H9 (cell line): ENCODE data around the gene PIBF1. TPM values are rescaled to one million over a fixed set of nuclear protein-coding genes. Genes with fewer than 3 reads are reported as not detected.

ENCODE experiments used
- DNase-seq: peaks from one replicate; pipeline ENCODE4 v3.0.0-alpha.2; 2017
- H2AFZ ChIP-seq: one replicate; pipeline ENCODE4 v1.6.1; 2013; ENCODE audit warnings: mild to moderate bottlenecking, low read length, control low read depth, moderate library complexity
- H2AK5ac ChIP-seq: 2 replicates; pipeline ENCODE4 v1.6.1; 2013; ENCODE audit warnings: low read length, control low read depth, mixed read lengths; ENCODE audit not compliant: insufficient read length
- H2BK120ac ChIP-seq: one replicate; pipeline ENCODE4 v1.6.1; 2013; ENCODE audit warnings: low read depth, mild to moderate bottlenecking, low read length, control low read depth, inconsistent platforms; ENCODE audit not compliant: poor library complexity, severe bottlenecking
- H2BK12ac ChIP-seq: 2 replicates; pipeline ENCODE4 v1.6.1; 2013; ENCODE audit warnings: low read length, control low read depth, mixed read lengths, low read depth; ENCODE audit not compliant: insufficient read length
- H2BK15ac ChIP-seq: 2 replicates; pipeline ENCODE4 v1.6.1; 2013; ENCODE audit warnings: low read depth, low read length, control low read depth
- H2BK20ac ChIP-seq: one replicate; pipeline ENCODE4 v1.6.1; 2013; ENCODE audit warnings: low read depth, mild to moderate bottlenecking, low read length, control low read depth, inconsistent platforms; ENCODE audit not compliant: poor library complexity, severe bottlenecking
- H2BK5ac ChIP-seq: 2 replicates; pipeline ENCODE4 v1.6.1; 2013; ENCODE audit warnings: low read length, control low read depth, mixed read lengths; ENCODE audit not compliant: insufficient read length
- H3K14ac ChIP-seq: 2 replicates; pipeline ENCODE4 v1.6.1; 2013; ENCODE audit warnings: low read length, control low read depth; ENCODE audit not compliant: insufficient read depth
- H3K18ac ChIP-seq: 2 replicates; pipeline ENCODE4 v1.6.1; 2013; ENCODE audit warnings: low read depth, mild to moderate bottlenecking, mixed read lengths, low read length, control low read depth; ENCODE audit not compliant: insufficient read length
- H3K23ac ChIP-seq: 2 replicates; pipeline ENCODE4 v1.6.1; 2013; ENCODE audit warnings: low read length, control low read depth, mixed read lengths, low read depth; ENCODE audit not compliant: insufficient read length
- H3K23me2 ChIP-seq: 2 replicates; pipeline ENCODE4 v1.6.1; 2013; ENCODE audit warnings: low read depth, mild to moderate bottlenecking, mixed read lengths, low read length, control low read depth; ENCODE audit not compliant: insufficient read length, poor library complexity, severe bottlenecking
- H3K27ac ChIP-seq: 2 replicates; pipeline ENCODE4 v1.5.1; 2013; ENCODE audit warnings: low read length, control low read depth, mixed read lengths, low read depth; ENCODE audit not compliant: insufficient read length
- H3K27me3 ChIP-seq: 2 replicates; pipeline ENCODE4 v1.6.1; 2013; ENCODE audit warnings: low read length, control low read depth, inconsistent platforms; ENCODE audit not compliant: insufficient read depth
- H3K4ac ChIP-seq: 2 replicates; pipeline ENCODE4 v1.6.1; 2013; ENCODE audit warnings: low read depth, mild to moderate bottlenecking, control low read depth, inconsistent platforms, low read length, moderate library complexity
- H3K4me1 ChIP-seq: 2 replicates; pipeline ENCODE4 v1.6.1; 2013; ENCODE audit warnings: low read length, control low read depth, inconsistent platforms; ENCODE audit not compliant: insufficient read depth
- H3K4me2 ChIP-seq: 2 replicates; pipeline ENCODE4 v1.6.1; 2013; ENCODE audit warnings: low read length, control low read depth, mixed read lengths; ENCODE audit not compliant: insufficient read length, insufficient read depth
- H3K56ac ChIP-seq: 2 replicates; pipeline ENCODE4 v1.6.1; 2013; ENCODE audit warnings: low read depth, mild to moderate bottlenecking, mixed read lengths, low read length, control low read depth; ENCODE audit not compliant: insufficient read length
- H3K79me1 ChIP-seq: 2 replicates; pipeline ENCODE4 v1.6.1; 2013; ENCODE audit warnings: low read depth, mild to moderate bottlenecking, moderate library complexity, low read length, control low read depth, inconsistent platforms; ENCODE audit not compliant: insufficient read depth, poor library complexity, severe bottlenecking
- H3K79me2 ChIP-seq: 2 replicates; pipeline ENCODE4 v1.6.1; 2013; ENCODE audit warnings: low read length, control low read depth, inconsistent platforms; ENCODE audit not compliant: insufficient read depth
- H3K9ac ChIP-seq: 2 replicates; pipeline ENCODE4 v1.6.1; 2013; ENCODE audit warnings: low read length, control low read depth, mixed read lengths; ENCODE audit not compliant: insufficient read length; ENCODE audit errors: extremely low read depth
- H3K9me3 ChIP-seq: one replicate; pipeline ENCODE4 v1.6.1; 2013; ENCODE audit warnings: low read depth, low read length, inconsistent platforms; ENCODE audit not compliant: control insufficient read depth
- H3T11ph ChIP-seq: one replicate; pipeline ENCODE4 v1.6.1; 2013; ENCODE audit warnings: mild to moderate bottlenecking, low read length, control low read depth, inconsistent platforms
- H4K20me1 ChIP-seq: one replicate; pipeline ENCODE4 v1.6.1; 2013; ENCODE audit not compliant: control insufficient read depth, insufficient read length, insufficient read depth
- H4K5ac ChIP-seq: 2 replicates; pipeline ENCODE4 v1.6.1; 2013; ENCODE audit warnings: low read depth, mild to moderate bottlenecking, mixed read lengths, low read length, control low read depth; ENCODE audit not compliant: insufficient read length
- H4K8ac ChIP-seq: replicated peaks from 2 replicates; pipeline ENCODE4 v1.6.1; 2013; ENCODE audit warnings: low read length, control low read depth, mixed read lengths, low read depth; ENCODE audit not compliant: insufficient read length
- H4K91ac ChIP-seq: 2 replicates; pipeline ENCODE4 v1.6.1; 2013; ENCODE audit warnings: low read depth, mild to moderate bottlenecking, moderate library complexity, mixed read lengths, low read length, control low read depth; ENCODE audit not compliant: insufficient read length
- H3K27ac Mint-ChIP-seq, 3 experiments: 2 replicates in 2 of 3; 3 replicates in 1 of 3; pipeline ENCODE4 v1.8.0; 2020 to 2021; ENCODE audit warnings: mixed read lengths in 3 of 3, mild to moderate bottlenecking in 1 of 3, moderate library complexity in 1 of 3
- H3K27me3 Mint-ChIP-seq: 2 replicates; pipeline ENCODE4 v1.8.0; 2021; ENCODE audit warnings: low read depth, mild to moderate bottlenecking, moderate library complexity, mixed read lengths
- H3K36me3 Mint-ChIP-seq, 3 experiments: 2 replicates in 2 of 3; 3 replicates in 1 of 3; pipeline ENCODE4 v1.8.0; 2020 to 2021; ENCODE audit warnings: low read depth in 3 of 3, mixed read lengths in 3 of 3; ENCODE audit not compliant: insufficient read depth in 1 of 3
- H3K4me1 Mint-ChIP-seq, 2 experiments: 2 replicates each; pipeline ENCODE4 v1.8.0; 2020; ENCODE audit warnings: mixed read lengths in 2 of 2
- H3K4me3 Mint-ChIP-seq, 2 experiments: 2 replicates in 1 of 2; 3 replicates in 1 of 2; pipeline ENCODE4 v1.8.0; 2020 to 2021; ENCODE audit warnings: mild to moderate bottlenecking in 2 of 2, mixed read lengths in 2 of 2, moderate library complexity in 1 of 2
- H3K9me3 Mint-ChIP-seq, 2 experiments: 2 replicates in 1 of 2; 3 replicates in 1 of 2; pipeline ENCODE4 v1.8.0; 2020; ENCODE audit warnings: mild to moderate bottlenecking in 2 of 2, mixed read lengths in 2 of 2, moderate library complexity in 1 of 2
- WGBS: extraction: QIAGEN DNeasy Blood & Tissue Kit; methylation state at CpG from one replicate; pipeline ENCODE4 v1.1.7; 2013; ENCODE audit warnings: missing lambda C conversion rate, low lambda C conversion rate, mixed read lengths; ENCODE audit not compliant: insufficient read length; ENCODE audit errors: extremely low coverage; 5-methylcytosine and 5-hydroxymethylcytosine counted together
- total RNA-seq: library from RNA; stranded (reverse); gene quantifications from 2 replicates; pipeline ENCODE4 v1.2.1, GENCODE V29; 2021
- TF ChIP-seq, protein P1 (sequence below): fragments of 200-600 bp; sonication (generic); conservative IDR thresholded peaks from 3 replicates; pipeline ENCODE4 v1.8.0; 2021; ENCODE audit warnings: antibody characterized with exemption, mild to moderate bottlenecking

Gene PIBF1
- total RNA-seq, 1 experiment from 2014 or later, result 12.7 TPM

DNA sequence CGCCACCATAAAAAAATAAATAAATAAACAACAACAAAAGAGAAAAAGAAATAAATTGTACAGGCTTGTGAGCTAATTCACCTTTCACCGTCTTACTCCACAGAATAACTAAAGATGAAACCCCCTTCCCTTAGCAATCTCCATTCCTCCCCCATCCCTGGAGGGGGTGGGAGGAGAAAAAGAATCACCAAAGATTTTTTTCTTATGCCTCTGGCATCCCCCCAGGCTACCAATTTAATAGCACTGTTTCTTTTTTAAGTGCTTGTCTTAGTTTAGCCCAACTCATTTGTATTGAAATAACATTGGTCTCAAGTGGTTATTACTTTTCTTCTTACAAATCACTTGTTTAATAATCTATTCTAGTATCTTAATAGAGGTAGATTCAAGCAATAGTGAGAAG is 253.0 kb downstream of the PIBF1 start:
- no peak overlapping the region for H2AFZ ChIP-seq
- no peak overlapping the region for H2BK20ac ChIP-seq
- WGBS, result no CpG with 5 or more reads among the region's 2 CpGs
- H3K36me3 Mint-ChIP-seq, result no peaks in the 10 kb centered on the region
- no peaks in the 10 kb centered on the region for H3K79me1 ChIP-seq
- no peaks in the 10 kb centered on the region for H3K23me2 ChIP-seq
- no peak overlapping the region for H3K14ac ChIP-seq
- no peak overlapping the region for H2BK15ac ChIP-seq
- no peaks in the 10 kb centered on the region for H3K9me3 ChIP-seq
- H3K4me1 Mint-ChIP-seq, result peaks cover 14 to 19% of the 10 kb centered on the region in 2 experiments
- no peak overlapping the region for H2BK120ac ChIP-seq
- no peaks in the 10 kb centered on the region for H3K27me3 ChIP-seq
- H3T11ph ChIP-seq, result no peak overlapping the region
- no peak overlapping the region for H3K27ac ChIP-seq
- no peak overlapping the region for H4K5ac ChIP-seq
- H3K56ac ChIP-seq, result no peak overlapping the region
- no peaks in the 10 kb centered on the region for H3K4me1 ChIP-seq
- no peak overlapping the region for H3K4me2 ChIP-seq
- no peak overlapping the region for H4K91ac ChIP-seq
- no peak overlapping the region for H2AK5ac ChIP-seq
- no peak overlapping the region for H3K27ac Mint-ChIP-seq
- no peak overlapping the region for H4K8ac ChIP-seq
- H2BK12ac ChIP-seq, result no peak overlapping the region
- H3K4me3 Mint-ChIP-seq, result no peak overlapping the region
- H3K4ac ChIP-seq, result no peak overlapping the region
- H3K18ac ChIP-seq, result no peak overlapping the region
- H3K27me3 Mint-ChIP-seq, result peaks cover 5% of the 10 kb centered on the region
- H3K23ac ChIP-seq, result no peak overlapping the region
- TF ChIP-seq, protein P1, sequence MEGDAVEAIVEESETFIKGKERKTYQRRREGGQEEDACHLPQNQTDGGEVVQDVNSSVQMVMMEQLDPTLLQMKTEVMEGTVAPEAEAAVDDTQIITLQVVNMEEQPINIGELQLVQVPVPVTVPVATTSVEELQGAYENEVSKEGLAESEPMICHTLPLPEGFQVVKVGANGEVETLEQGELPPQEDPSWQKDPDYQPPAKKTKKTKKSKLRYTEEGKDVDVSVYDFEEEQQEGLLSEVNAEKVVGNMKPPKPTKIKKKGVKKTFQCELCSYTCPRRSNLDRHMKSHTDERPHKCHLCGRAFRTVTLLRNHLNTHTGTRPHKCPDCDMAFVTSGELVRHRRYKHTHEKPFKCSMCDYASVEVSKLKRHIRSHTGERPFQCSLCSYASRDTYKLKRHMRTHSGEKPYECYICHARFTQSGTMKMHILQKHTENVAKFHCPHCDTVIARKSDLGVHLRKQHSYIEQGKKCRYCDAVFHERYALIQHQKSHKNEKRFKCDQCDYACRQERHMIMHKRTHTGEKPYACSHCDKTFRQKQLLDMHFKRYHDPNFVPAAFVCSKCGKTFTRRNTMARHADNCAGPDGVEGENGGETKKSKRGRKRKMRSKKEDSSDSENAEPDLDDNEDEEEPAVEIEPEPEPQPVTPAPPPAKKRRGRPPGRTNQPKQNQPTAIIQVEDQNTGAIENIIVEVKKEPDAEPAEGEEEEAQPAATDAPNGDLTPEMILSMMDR, result no peak
- no peaks in the 10 kb centered on the region for H3K9me3 Mint-ChIP-seq
- no peak overlapping the region for H2BK5ac ChIP-seq
- DNase-seq, result no peak
- H3K79me2 ChIP-seq, result no peaks in the 10 kb centered on the region
- no peaks in the 10 kb centered on the region for H4K20me1 ChIP-seq
- no peak overlapping the region for H3K9ac ChIP-seq
